Spleen (tissue), 7 donors: ENCODE results near the gene NBL1.

Experiments
- CTCF ChIP-seq, 11 experiments: fragments of 200-600 bp in 7 of 11; fragments of 450-650 bp in 4 of 11; sonication (generic) in 4 of 11; IDR thresholded peaks in 8 of 11; conservative IDR thresholded peaks in 3 of 11; 1 replicate in 7 of 11; 2 replicates in 4 of 11; pipeline versions ENCODE4 v1.4.0 to v1.8.0; 2016 to 2021; ENCODE audit warnings: antibody characterized with exemption in 11 of 11, inconsistent platforms in 4 of 11, mild to moderate bottlenecking in 1 of 11
- POLR2A ChIP-seq, 3 donors: fragments of 450-650 bp; IDR thresholded peaks; one replicate each; pipeline ENCODE4 v1.5.1; 2017; ENCODE audit warnings: antibody characterized with exemption in 3 of 3, mild to moderate bottlenecking in 1 of 3
- donor health status: DM: no; HTN: no; CAD: no; lungs with moderate emphysema.
- donor health status: DM: no; HTN: no; CAD: no.
- donor health status: DM: no; HTN: no; CAD: no.

DNA sequence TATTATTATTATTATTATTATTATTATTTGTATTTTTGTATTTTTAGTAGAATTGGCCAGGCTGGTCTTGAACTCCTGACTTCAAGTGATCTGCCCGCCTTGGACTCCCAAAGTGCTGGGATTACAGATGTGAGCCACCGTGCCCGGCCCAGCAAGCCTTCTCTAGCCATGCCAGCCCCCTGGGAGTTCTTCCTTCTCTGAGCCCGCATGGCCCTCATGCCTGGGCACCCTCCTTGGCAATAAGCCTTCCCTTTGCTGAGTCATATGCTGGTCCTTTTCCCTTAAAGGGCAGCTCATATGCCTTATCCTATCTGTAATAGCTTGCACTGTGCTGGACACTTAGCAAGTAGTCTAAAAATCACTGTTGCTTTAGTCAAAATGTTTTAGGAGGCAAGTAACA lies 8.5 kb upstream of the NBL1 start:
- no peak for TF ChIP-seq POLR2A (IDR thresholded peaks at IDR 0.05)
- TF ChIP-seq CTCF (IDR thresholded peaks at IDR 0.05 in 8 of 11, conservative IDR thresholded peaks at IDR 0.05 in 3 of 11): no peak
